CD8-positive, alpha-beta memory T cell (primary cell): ENCODE measurements around the gene MARVELD3. TPM values are rescaled to one million over a fixed set of nuclear protein-coding genes. Genes with fewer than 3 reads are reported as not detected.

ENCODE experiments used
- CTCF ChIA-PET: fragments of 350-600 bp; sonication (Branson Sonifier 250); formaldehyde crosslinking; loops from one replicate; lab custom pipeline; 2021; ENCODE audit warnings: antibody characterized with exemption; lab: Charles Lee
- POLR2A ChIA-PET: fragments of 350-600 bp; sonication (Branson Sonifier 250); formaldehyde crosslinking; loops from one replicate; lab custom pipeline; 2021; ENCODE audit warnings: antibody characterized with exemption; lab: Charles Lee
- DNase-seq, 5 donors: peaks; one replicate each; pipeline versions ENCODE4 v3.0.0 to v3.0.0-alpha.2; 2020 to 2022; ENCODE audit warnings: mixed read lengths in 1 of 5
- H3K27ac ChIP-seq: one replicate; pipeline ENCODE4 v1.7.0; 2013; ENCODE audit warnings: low read depth, mild to moderate bottlenecking, low read length, moderate library complexity
- H3K27me3 ChIP-seq: 2 replicates; pipeline ENCODE4 v1.7.0; 2013; ENCODE audit warnings: low read length, mild to moderate bottlenecking; ENCODE audit not compliant: insufficient read depth, poor library complexity, severe bottlenecking
- H3K36me3 ChIP-seq: 2 replicates; pipeline ENCODE4 v1.7.0; 2013; ENCODE audit warnings: mild to moderate bottlenecking, low read length, moderate library complexity; ENCODE audit not compliant: insufficient read depth
- H3K4me1 ChIP-seq: 2 replicates; pipeline ENCODE4 v1.7.0; 2013; ENCODE audit warnings: mild to moderate bottlenecking, low read length, moderate library complexity; ENCODE audit not compliant: insufficient read depth
- H3K4me3 ChIP-seq: 2 replicates; pipeline ENCODE4 v1.7.0; 2013; ENCODE audit warnings: mild to moderate bottlenecking, low read length
- H3K9me3 ChIP-seq: 2 replicates; pipeline ENCODE4 v1.7.0; 2013; ENCODE audit warnings: mild to moderate bottlenecking, low read length
- H3K27ac Mint-ChIP-seq, 8 donors: one replicate each; pipeline ENCODE4 v1.8.0; 2020 to 2021; ENCODE audit warnings: mixed read lengths in 8 of 8, mild to moderate bottlenecking in 6 of 8, inconsistent platforms in 3 of 8, moderate library complexity in 3 of 8
- H3K27me3 Mint-ChIP-seq, 2 donors: one replicate each; pipeline ENCODE4 v1.8.0; 2020 to 2021; ENCODE audit warnings: mixed read lengths in 2 of 2, mild to moderate bottlenecking in 1 of 2, moderate library complexity in 1 of 2
- H3K36me3 Mint-ChIP-seq, 3 donors: one replicate each; pipeline ENCODE4 v1.8.0; 2020 to 2021; ENCODE audit warnings: mixed read lengths in 3 of 3, inconsistent platforms in 1 of 3, mild to moderate bottlenecking in 1 of 3
- H3K4me1 Mint-ChIP-seq, 3 donors: one replicate each; pipeline ENCODE4 v1.8.0; 2020 to 2021; ENCODE audit warnings: mixed read lengths in 3 of 3, inconsistent platforms in 1 of 3, mild to moderate bottlenecking in 1 of 3
- H3K4me3 Mint-ChIP-seq, 7 donors: one replicate each; pipeline ENCODE4 v1.8.0; 2020 to 2021; ENCODE audit warnings: mixed read lengths in 7 of 7, mild to moderate bottlenecking in 6 of 7, moderate library complexity in 4 of 7, inconsistent platforms in 2 of 7
- H3K9me3 Mint-ChIP-seq, 5 donors: one replicate each; pipeline ENCODE4 v1.8.0; 2020 to 2022; ENCODE audit warnings: mixed read lengths in 5 of 5, mild to moderate bottlenecking in 3 of 5, moderate library complexity in 2 of 5, inconsistent platforms in 1 of 5
- polyA plus RNA-seq: library from polyadenylated mRNA; unstranded; fragments of 300-500 nt; fragmentation: Illumina TruSeq; gene quantifications from one replicate; pipeline ENCODE4 v1.2.3, GENCODE V29; 2021
- total RNA-seq, 2 experiments: library from RNA; stranded (reverse); gene quantifications; one replicate each; pipeline ENCODE4 v1.2.3, GENCODE V29; 2021

The MARVELD3 gene
- total and polyA plus RNA-seq, 3 experiments from 2014 or later: not detected

- Histone ChIP-seq H3K27ac (no peak overlapping the region), H3K9me3 (no peaks in the 10 kb centered on the region), H3K36me3 (peaks cover 4% of the 10 kb centered on the region), H3K4me1 (no peaks in the 10 kb centered on the region), H3K27me3 (no peaks in the 10 kb centered on the region), H3K4me3 (no peak overlapping the region)
- Mint-ChIP-seq H3K4me3 (no peak overlapping the region), H3K36me3 (peaks cover 4 to 36% (median 5%) of the 10 kb centered on the region in 3 donors), H3K9me3 (no peaks in the 10 kb centered on the region), H3K27me3 (no peaks in the 10 kb centered on the region), H3K4me1 (no peaks in the 10 kb centered on the region), H3K27ac (no peak overlapping the region)
- ChIA-PET CTCF (no interaction called here), POLR2A (no interaction called here)
- no peak for DNase-seq
Observed at GRCh38 chr16:71645450-71645849, 19.5 kb downstream of the MARVELD3 start.

- peaks cover 4 to 49% (median 11%) of the 10 kb centered on the region in 3 donors for H3K36me3 Mint-ChIP-seq
- no peak for DNase-seq
- no peak overlapping the region for H3K4me3 ChIP-seq
- H3K4me3 Mint-ChIP-seq: no peak overlapping the region
- H3K27ac Mint-ChIP-seq: no peak overlapping the region
- peaks cover 4% of the 10 kb centered on the region for H3K36me3 ChIP-seq
- POLR2A ChIA-PET: no interaction called here
- no peaks in the 10 kb centered on the region for H3K27me3 Mint-ChIP-seq
- CTCF ChIA-PET: interaction anchor here (1.4 kb wide), 1 partner anchor 82 kb away, joined by 3 read pairs; no protein-coding TSS in a partner anchor
- no peaks in the 10 kb centered on the region for H3K9me3 Mint-ChIP-seq
- no peaks in the 10 kb centered on the region for H3K9me3 ChIP-seq
- H3K4me1 ChIP-seq: no peaks in the 10 kb centered on the region
- no peaks in the 10 kb centered on the region for H3K4me1 Mint-ChIP-seq
- no peak overlapping the region for H3K27ac ChIP-seq
- no peaks in the 10 kb centered on the region for H3K27me3 ChIP-seq
Observed at GRCh38 chr16:71647391-71647790, 21.4 kb downstream of the MARVELD3 start.

- H3K27ac Mint-ChIP-seq: no peak overlapping the region
- no peaks in the 10 kb centered on the region for H3K4me1 Mint-ChIP-seq
- ChIA-PET POLR2A (interaction anchor here (0.6 kb wide), 1 partner anchor 9 kb away, joined by 9 read pairs; no protein-coding TSS in a partner anchor), CTCF (interaction anchor here (1.4 kb wide), 1 partner anchor 83 kb away, joined by 3 read pairs; no protein-coding TSS in a partner anchor)
- peaks cover 4 to 56% (median 15%) of the 10 kb centered on the region in 3 donors for H3K36me3 Mint-ChIP-seq
- Histone ChIP-seq H3K4me3 (no peak overlapping the region), H3K27ac (no peak overlapping the region), H3K4me1 (no peaks in the 10 kb centered on the region), H3K9me3 (no peaks in the 10 kb centered on the region), H3K36me3 (peaks cover 4% of the 10 kb centered on the region), H3K27me3 (no peaks in the 10 kb centered on the region)
- DNase-seq: no peak
- H3K27me3 Mint-ChIP-seq: no peaks in the 10 kb centered on the region
- no peaks in the 10 kb centered on the region for H3K9me3 Mint-ChIP-seq
- no peak overlapping the region for H3K4me3 Mint-ChIP-seq
Observed at GRCh38 chr16:71648162-71648561, 22.2 kb downstream of the MARVELD3 start.

- H3K27me3 ChIP-seq: no peaks in the 10 kb centered on the region
- H3K36me3 ChIP-seq: peaks cover 4% of the 10 kb centered on the region
- no peak for DNase-seq
- H3K4me1 ChIP-seq: no peaks in the 10 kb centered on the region
- Mint-ChIP-seq H3K9me3 (no peaks in the 10 kb centered on the region), H3K4me1 (no peaks in the 10 kb centered on the region), H3K36me3 (peaks cover 4 to 62% (median 15%) of the 10 kb centered on the region in 3 donors), H3K27ac (no peak overlapping the region), H3K4me3 (no peak overlapping the region), H3K27me3 (no peaks in the 10 kb centered on the region)
- no peak overlapping the region for H3K27ac ChIP-seq
- no peaks in the 10 kb centered on the region for H3K9me3 ChIP-seq
- ChIA-PET CTCF (no interaction called here), POLR2A (no interaction called here)
- H3K4me3 ChIP-seq: no peak overlapping the region
Observed at GRCh38 chr16:71648921-71649320, 22.9 kb downstream of the MARVELD3 start.

GRCh38 chr16:71649704-71650103 is 23.7 kb downstream of the MARVELD3 start:
- Mint-ChIP-seq H3K36me3 (peaks cover 4 to 68% (median 17%) of the 10 kb centered on the region in 3 donors), H3K4me1 (no peaks in the 10 kb centered on the region), H3K27ac (no peak overlapping the region), H3K9me3 (no peaks in the 10 kb centered on the region), H3K4me3 (peak overlapping the region in 1 of 7 donors; percentile 79), H3K27me3 (no peaks in the 10 kb centered on the region)
- H3K9me3 ChIP-seq: no peaks in the 10 kb centered on the region
- no peak for DNase-seq
- H3K4me3 ChIP-seq: no peak overlapping the region
- H3K27me3 ChIP-seq: no peaks in the 10 kb centered on the region
- no peak overlapping the region for H3K27ac ChIP-seq
- peaks cover 9% of the 10 kb centered on the region for H3K36me3 ChIP-seq
- H3K4me1 ChIP-seq: no peaks in the 10 kb centered on the region
- POLR2A ChIA-PET: no interaction called here
- CTCF ChIA-PET: interaction anchor here (1.2 kb wide), 1 partner anchor 312 kb away, joined by 4 read pairs; no protein-coding TSS in a partner anchor

- H3K4me3 ChIP-seq: no peak overlapping the region
- peaks cover 4 to 62% (median 22%) of the 10 kb centered on the region in 3 donors for H3K36me3 Mint-ChIP-seq
- H3K27me3 Mint-ChIP-seq: no peaks in the 10 kb centered on the region
- H3K4me1 ChIP-seq: no peaks in the 10 kb centered on the region
- POLR2A ChIA-PET: no interaction called here
- no peak overlapping the region for H3K27ac Mint-ChIP-seq
- CTCF ChIA-PET: no interaction called here
- DNase-seq: no peak
- no peaks in the 10 kb centered on the region for H3K27me3 ChIP-seq
- no peaks in the 10 kb centered on the region for H3K9me3 Mint-ChIP-seq
- H3K4me3 Mint-ChIP-seq: no peak overlapping the region
- H3K27ac ChIP-seq: no peak overlapping the region
- no peaks in the 10 kb centered on the region for H3K9me3 ChIP-seq
- H3K4me1 Mint-ChIP-seq: no peaks in the 10 kb centered on the region
- H3K36me3 ChIP-seq: peaks cover 24% of the 10 kb centered on the region
Observed at GRCh38 chr16:71658771-71659170, 32.8 kb downstream of the MARVELD3 start.

- Histone ChIP-seq H3K27ac (no peak overlapping the region), H3K36me3 (peaks cover 21% of the 10 kb centered on the region), H3K9me3 (no peaks in the 10 kb centered on the region), H3K4me3 (no peak overlapping the region), H3K27me3 (no peaks in the 10 kb centered on the region), H3K4me1 (no peaks in the 10 kb centered on the region)
- Mint-ChIP-seq H3K27me3 (no peaks in the 10 kb centered on the region), H3K4me3 (no peak overlapping the region), H3K27ac (no peak overlapping the region), H3K9me3 (no peaks in the 10 kb centered on the region), H3K4me1 (no peaks in the 10 kb centered on the region), H3K36me3 (peaks cover 4 to 64% (median 23%) of the 10 kb centered on the region in 3 donors)
- ChIA-PET POLR2A (no interaction called here), CTCF (no interaction called here)
- no peak for DNase-seq
Observed at GRCh38 chr16:71659471-71659870, 33.5 kb downstream of the MARVELD3 start.

- no peak for DNase-seq
- Mint-ChIP-seq H3K36me3 (peaks cover 8 to 78% (median 21%) of the 10 kb centered on the region in 3 donors), H3K27ac (no peak overlapping the region), H3K27me3 (no peaks in the 10 kb centered on the region), H3K4me1 (no peaks in the 10 kb centered on the region), H3K4me3 (no peak overlapping the region), H3K9me3 (no peaks in the 10 kb centered on the region)
- Histone ChIP-seq H3K27me3 (no peaks in the 10 kb centered on the region), H3K4me3 (no peak overlapping the region), H3K36me3 (peaks cover 12% of the 10 kb centered on the region), H3K4me1 (no peaks in the 10 kb centered on the region), H3K27ac (no peak overlapping the region), H3K9me3 (no peaks in the 10 kb centered on the region)
- POLR2A ChIA-PET: no interaction called here
- CTCF ChIA-PET: no interaction called here
Observed at GRCh38 chr16:71666264-71666663, 40.3 kb downstream of the MARVELD3 start.
